Natural killer cell treated with Interleukin-12 subunit alpha and Interleukin-12 subunit beta and Interleukin-15 and Interleukin-18, amount 100 ng/mL, for 72 hours (primary cell): ENCODE data around the gene THRA. TPM values are rescaled to one million over a fixed set of nuclear protein-coding genes. Genes with fewer than 3 reads are reported as not detected.

Experiments
- ATAC-seq, 2 donors: fragments of 150-1000 bp; cut with Tn5 transposase in 1 of 2; sonication (Bioruptor Pico), chemical (Tn5 transposase) in 1 of 2; 2 replicates each; pipeline ENCODE4 v1.10.0; 2021
- DNase-seq: peaks from one replicate; pipeline ENCODE4 v3.0.0; 2022; ENCODE audit warnings: low spot score
- H3K27ac Mint-ChIP-seq, 2 donors: 1 replicate in 1 of 2; 2 replicates in 1 of 2; pipeline ENCODE4 v1.8.0; 2022; ENCODE audit warnings: mixed read lengths in 2 of 2, mild to moderate bottlenecking in 1 of 2, moderate library complexity in 1 of 2
- H3K27me3 Mint-ChIP-seq, 2 donors: 1 replicate in 1 of 2; 2 replicates in 1 of 2; pipeline ENCODE4 v1.8.0; 2022; ENCODE audit warnings: mixed read lengths in 2 of 2
- H3K36me3 Mint-ChIP-seq: one replicate; pipeline ENCODE4 v1.8.0; 2022; ENCODE audit warnings: mixed read lengths
- H3K4me1 Mint-ChIP-seq, 2 donors: 1 replicate in 1 of 2; 2 replicates in 1 of 2; pipeline ENCODE4 v1.8.0; 2022; ENCODE audit warnings: low read depth in 2 of 2, mixed read lengths in 2 of 2, mild to moderate bottlenecking in 1 of 2
- H3K4me3 Mint-ChIP-seq: one replicate; pipeline ENCODE4 v1.8.0; 2022; ENCODE audit warnings: mixed read lengths
- H3K9me3 Mint-ChIP-seq: 2 replicates; pipeline ENCODE4 v1.8.0; 2022; ENCODE audit warnings: mixed read lengths
- total RNA-seq, 2 donors: library from RNA; stranded (reverse); gene quantifications; one replicate each; pipeline ENCODE4 v1.2.3, GENCODE V29; 2022

THRA gene
- total RNA-seq, 2 donors from 2014 or later: 4.9 to 10.9 TPM

- Mint-ChIP-seq H3K4me1 (peaks cover 0 to 4% of the 10 kb centered on the region in 2 donors), H3K9me3 (no peaks in the 10 kb centered on the region), H3K27ac (no peak overlapping the region), H3K27me3 (no peaks in the 10 kb centered on the region), H3K36me3 (no peaks in the 10 kb centered on the region), H3K4me3 (no peak overlapping the region)
- DNase-seq: no peak
- ATAC-seq: no peak
Measured at GRCh38 chr17:40035162-40035559, 27.6 kb upstream of the THRA start.

GRCh38 chr17:40038882-40039513 lies 23.8 kb upstream of the THRA start:
- ATAC-seq (no peak), DNase-seq (no peak)
- Mint-ChIP-seq H3K4me3 (no peak overlapping the region), H3K9me3 (no peaks in the 10 kb centered on the region), H3K27ac (no peak overlapping the region), H3K27me3 (no peaks in the 10 kb centered on the region), H3K36me3 (peaks cover 7% of the 10 kb centered on the region), H3K4me1 (peaks cover 6 to 11% of the 10 kb centered on the region in 2 donors)

GRCh38 chr17:40041196-40041595 lies 21.6 kb upstream of the THRA start:
- no peak for DNase-seq
- Mint-ChIP-seq H3K4me1 (peaks cover 6 to 11% of the 10 kb centered on the region in 2 donors), H3K36me3 (peaks cover 7% of the 10 kb centered on the region), H3K4me3 (no peak overlapping the region), H3K9me3 (no peaks in the 10 kb centered on the region), H3K27me3 (no peaks in the 10 kb centered on the region), H3K27ac (no peak overlapping the region)
- no peak for ATAC-seq

DNA sequence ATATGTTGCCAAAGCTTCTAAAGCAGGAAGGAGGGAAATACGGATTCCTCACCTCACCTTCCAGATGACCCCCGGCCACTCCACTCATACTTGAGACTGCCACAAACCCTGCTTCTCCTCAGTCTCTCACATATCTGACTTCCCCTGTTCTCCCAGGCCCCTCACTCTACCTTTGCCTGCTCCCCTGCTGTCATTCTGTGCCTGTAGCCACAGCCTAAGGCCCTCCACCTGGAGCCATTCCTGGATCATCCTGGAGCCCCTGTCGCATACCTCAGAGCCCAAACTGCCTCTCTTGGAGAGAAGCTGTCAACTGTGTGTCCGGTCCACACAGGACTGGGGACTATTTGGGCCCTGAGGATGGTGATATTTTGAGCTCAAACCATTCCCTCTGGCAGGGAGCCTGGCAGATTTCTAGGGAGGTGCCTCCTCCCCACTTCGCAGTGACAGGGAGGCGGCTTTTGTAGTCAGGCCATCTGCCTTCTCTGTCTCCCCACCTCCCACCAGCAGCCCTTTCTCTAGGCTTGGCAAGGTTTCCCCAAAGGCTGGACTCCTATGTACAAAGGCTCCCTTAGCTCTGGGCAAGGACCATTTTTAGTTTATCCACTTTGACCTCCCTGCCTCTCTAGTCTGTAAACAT lies 6.3 kb upstream of the THRA start:
- no peaks in the 10 kb centered on the region for H3K27me3 Mint-ChIP-seq
- H3K9me3 Mint-ChIP-seq: no peaks in the 10 kb centered on the region
- H3K27ac Mint-ChIP-seq: no peak overlapping the region

GRCh38 chr17:40058186-40058784 lies 4.5 kb upstream of the THRA start:
- Mint-ChIP-seq H3K9me3 (no peaks in the 10 kb centered on the region), H3K4me3 (no peak overlapping the region), H3K27ac (no peak overlapping the region), H3K4me1 (peaks cover 18 to 29% of the 10 kb centered on the region in 2 donors), H3K27me3 (peaks cover 0 to 6% of the 10 kb centered on the region in 2 donors), H3K36me3 (no peaks in the 10 kb centered on the region)
- ATAC-seq: no peak
- DNase-seq: no peak

More for the DNA sequence above, 6.3 kb upstream of the THRA start:
- Mint-ChIP-seq H3K36me3 (no peaks in the 10 kb centered on the region), H3K4me3 (no peak overlapping the region), H3K4me1 (peaks cover 13 to 21% of the 10 kb centered on the region in 2 donors)
- DNase-seq: no peak
- no peak for ATAC-seq

DNA sequence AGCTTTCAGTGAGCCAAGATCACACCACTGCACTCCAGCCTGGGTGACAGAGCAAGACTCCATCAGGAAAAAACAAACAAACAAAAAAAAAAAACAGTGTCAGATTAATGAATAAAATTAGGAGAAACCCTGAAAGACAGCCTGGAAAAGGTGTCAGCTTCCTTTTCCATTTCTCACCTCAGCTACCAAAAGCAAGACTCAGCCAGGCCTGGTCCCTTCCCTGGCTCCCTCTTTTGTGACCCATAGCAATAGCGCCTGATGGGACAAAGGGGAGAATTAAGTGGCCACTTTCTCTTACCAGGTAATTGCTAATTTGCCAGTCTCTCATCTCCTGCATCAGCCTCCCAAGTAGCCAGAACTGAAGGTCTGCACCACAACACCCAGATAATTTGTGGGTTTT lies 3.9 kb upstream of the THRA start:
- H3K9me3 Mint-ChIP-seq: no peaks in the 10 kb centered on the region
- no peak overlapping the region for H3K4me3 Mint-ChIP-seq
- no peaks in the 10 kb centered on the region for H3K36me3 Mint-ChIP-seq
- no peak for ATAC-seq
- no peak for DNase-seq
- H3K27me3 Mint-ChIP-seq: peaks cover 0 to 6% of the 10 kb centered on the region in 2 donors
- peaks cover 20 to 30% of the 10 kb centered on the region in 2 donors for H3K4me1 Mint-ChIP-seq
- no peak overlapping the region for H3K27ac Mint-ChIP-seq

DNA sequence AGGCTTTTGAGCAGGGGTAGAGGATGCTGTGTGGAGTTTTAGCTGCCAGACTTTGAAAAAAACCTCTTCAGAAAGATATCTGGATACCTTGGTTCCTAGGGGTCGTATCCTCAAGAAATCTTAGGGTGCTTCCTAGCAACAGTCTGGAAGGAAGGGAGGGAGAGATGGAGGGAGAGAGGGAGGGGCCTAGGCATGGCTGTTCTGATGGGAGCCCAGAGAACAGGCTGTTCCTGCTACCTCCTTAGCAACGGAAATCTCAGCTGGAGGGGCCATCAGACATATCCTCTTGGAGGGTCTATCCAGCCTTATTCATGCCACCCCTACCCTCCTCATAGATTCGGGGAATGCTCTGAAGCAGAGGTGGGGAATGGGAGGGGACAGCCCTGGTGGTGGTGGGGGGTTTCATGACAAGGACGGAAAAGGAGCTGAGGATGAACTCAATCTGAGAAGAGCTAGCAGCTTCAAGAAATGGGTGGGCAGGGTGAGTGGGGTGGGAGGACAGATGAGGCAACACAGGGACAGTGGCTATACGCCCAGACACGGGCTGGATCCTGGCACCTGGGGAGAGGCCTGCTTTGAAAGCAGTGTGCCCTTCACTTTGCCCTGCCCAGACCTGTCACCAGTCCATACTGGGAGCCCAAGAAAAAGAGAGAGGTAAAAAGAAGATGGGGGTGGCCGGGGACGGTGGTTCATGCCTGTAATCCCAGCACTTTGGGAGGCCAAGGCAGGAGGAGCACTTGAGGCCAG lies 2.9 kb upstream of the THRA start:
- H3K4me1 Mint-ChIP-seq: peaks cover 24 to 31% of the 10 kb centered on the region in 2 donors
- no peaks in the 10 kb centered on the region for H3K36me3 Mint-ChIP-seq
- no peaks in the 10 kb centered on the region for H3K9me3 Mint-ChIP-seq
- no peak overlapping the region for H3K27ac Mint-ChIP-seq
- no peak overlapping the region for H3K4me3 Mint-ChIP-seq
- no peak for DNase-seq
- H3K27me3 Mint-ChIP-seq: peaks cover 0 to 6% of the 10 kb centered on the region in 2 donors
- ATAC-seq: no peak

DNA sequence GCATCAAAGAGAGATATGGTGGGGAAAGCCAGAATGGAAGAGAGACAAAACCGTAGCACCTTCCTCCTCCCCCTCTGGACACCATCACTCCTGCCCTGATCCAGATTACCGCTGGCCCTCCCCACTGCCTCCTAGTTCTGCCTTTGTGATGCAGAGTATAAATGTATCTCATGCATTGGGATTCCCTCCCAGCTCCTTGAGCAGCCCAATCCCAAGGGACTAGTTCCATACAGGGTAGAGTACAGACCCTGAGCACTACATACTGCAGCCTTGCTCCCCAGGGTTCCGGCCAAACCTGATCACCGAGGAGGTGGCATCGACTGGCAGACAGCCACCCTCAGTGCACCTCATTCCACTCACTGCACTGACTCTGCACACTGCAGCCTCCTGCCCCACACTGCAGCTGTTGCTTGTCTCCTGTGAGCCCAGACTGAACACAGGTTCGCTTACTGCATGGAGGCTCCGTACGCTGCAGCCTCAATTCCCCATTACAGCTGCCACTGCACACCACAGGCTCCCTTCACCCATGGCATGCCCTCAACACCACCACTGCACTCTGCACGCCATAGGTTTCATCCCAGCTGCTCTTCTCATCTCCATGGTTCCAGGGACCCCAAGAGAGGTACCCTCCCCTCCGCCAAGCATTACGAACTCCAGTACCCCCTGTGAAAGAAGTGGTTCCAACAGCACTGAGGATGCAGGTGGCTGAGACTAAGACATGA lies 1.7 kb upstream of the THRA start:
- no peak for DNase-seq
- H3K27me3 Mint-ChIP-seq: peaks cover 0 to 6% of the 10 kb centered on the region in 2 donors
- peak overlapping the region; percentile 91 for H3K4me3 Mint-ChIP-seq
- ATAC-seq: no peak
- peaks cover 30 to 33% of the 10 kb centered on the region in 2 donors for H3K4me1 Mint-ChIP-seq
- peak overlapping the region; percentile 47 to 92 for H3K27ac Mint-ChIP-seq
- no peaks in the 10 kb centered on the region for H3K36me3 Mint-ChIP-seq
- no peaks in the 10 kb centered on the region for H3K9me3 Mint-ChIP-seq

GRCh38 chr17:40061609-40062038 lies 1.1 kb upstream of the THRA start:
- peaks cover 0 to 6% of the 10 kb centered on the region in 2 donors for H3K27me3 Mint-ChIP-seq

DNA sequence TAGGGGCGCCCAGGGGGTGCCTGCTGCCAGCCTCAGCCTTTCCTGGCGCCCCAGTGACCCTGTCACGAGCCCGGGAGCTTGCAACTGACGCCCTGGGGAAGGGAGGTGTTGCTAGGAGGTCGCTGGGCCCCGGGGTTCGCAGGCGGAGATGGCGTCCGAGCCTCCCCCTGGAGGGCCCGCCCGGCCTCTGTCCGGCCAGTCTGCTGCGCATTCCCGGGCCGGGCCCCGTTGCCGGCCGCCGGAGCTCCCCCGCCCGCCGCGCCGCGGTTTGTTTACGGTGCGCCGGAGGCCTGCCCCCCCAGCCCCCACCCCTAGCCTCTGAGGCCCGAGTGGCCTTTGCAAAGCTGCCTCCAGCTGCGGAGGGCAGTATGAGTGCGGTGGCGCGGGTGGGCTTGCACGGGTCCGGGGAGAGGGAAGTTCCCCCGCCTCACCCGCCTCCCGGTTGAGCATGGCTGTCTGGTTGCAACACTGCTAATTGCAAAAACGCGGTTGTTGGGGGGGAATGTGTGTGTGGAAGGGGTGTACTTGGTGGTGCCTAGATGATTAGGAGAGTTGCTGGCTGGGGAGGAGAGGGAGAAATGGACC lies 514 bp downstream of the THRA start:
- DNase-seq: peak; percentile 68
- Mint-ChIP-seq H3K36me3 (no peaks in the 10 kb centered on the region), H3K4me3 (peak overlapping the region; percentile 83), H3K27me3 (peaks cover 0 to 6% of the 10 kb centered on the region in 2 donors), H3K4me1 (peaks cover 39 to 41% of the 10 kb centered on the region in 2 donors), H3K27ac (peak overlapping the region; percentile 7 to 11), H3K9me3 (no peaks in the 10 kb centered on the region)
- ATAC-seq: peak; percentile 63 to 68

More at GRCh38 chr17:40061609-40062038, 1.1 kb upstream of the THRA start:
- Mint-ChIP-seq H3K4me3 (peak overlapping the region; percentile 91), H3K27ac (peak overlapping the region; percentile 47 to 92), H3K9me3 (no peaks in the 10 kb centered on the region), H3K4me1 (peaks cover 30 to 33% of the 10 kb centered on the region in 2 donors), H3K36me3 (no peaks in the 10 kb centered on the region)
- ATAC-seq: no peak
- DNase-seq: no peak

- H3K36me3 Mint-ChIP-seq: no peaks in the 10 kb centered on the region
- H3K4me3 Mint-ChIP-seq: peak overlapping the region; percentile 83
- H3K4me1 Mint-ChIP-seq: peaks cover 46 to 48% of the 10 kb centered on the region in 2 donors
- DNase-seq: no peak
- no peaks in the 10 kb centered on the region for H3K9me3 Mint-ChIP-seq
- H3K27ac Mint-ChIP-seq: peak overlapping the region; percentile 7 to 11
- ATAC-seq: no peak
- H3K27me3 Mint-ChIP-seq: peaks cover 0 to 6% of the 10 kb centered on the region in 2 donors
Measured at GRCh38 chr17:40063901-40064531, 1.3 kb downstream of the THRA start.

DNA sequence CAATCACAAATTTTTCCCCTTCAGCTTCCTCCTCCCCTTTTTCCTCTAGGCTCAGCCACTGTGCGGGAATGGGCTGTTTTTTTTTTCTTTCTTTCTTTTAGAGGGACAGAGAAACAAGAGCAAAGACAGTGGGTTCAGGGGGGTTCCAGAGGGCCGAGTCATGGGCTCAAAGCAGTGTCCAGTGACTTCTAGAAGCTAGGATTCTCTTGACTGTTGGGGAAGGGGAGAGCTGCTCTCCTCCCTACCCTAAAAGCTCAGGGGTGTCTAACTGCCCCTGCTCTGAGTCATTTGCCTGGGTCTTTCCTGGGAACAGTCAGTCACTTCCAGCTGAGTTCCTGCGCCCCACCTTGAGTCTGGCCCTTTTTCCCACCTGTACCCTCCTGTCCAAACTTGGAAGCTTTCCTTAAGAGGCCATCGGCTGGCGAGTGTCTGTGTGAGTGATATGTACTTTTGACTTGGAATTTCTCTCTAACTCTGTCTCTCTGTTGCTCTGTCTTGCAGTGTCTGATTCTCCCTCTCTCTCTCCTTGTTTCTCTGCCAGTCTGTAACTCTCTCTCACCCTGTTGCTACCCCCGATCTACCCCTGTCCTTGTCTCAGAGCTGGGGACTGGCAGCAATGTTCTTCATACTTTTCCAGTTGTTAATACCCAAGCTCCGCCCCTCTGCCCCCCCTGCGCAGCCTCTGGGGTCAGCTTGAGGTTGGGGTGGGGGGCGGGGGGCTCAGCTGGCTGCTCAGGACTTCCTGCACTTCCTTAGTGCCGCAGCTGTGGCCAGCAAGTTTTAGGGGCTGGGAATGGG lies 2.4 kb downstream of the THRA start:
- no peaks in the 10 kb centered on the region for H3K9me3 Mint-ChIP-seq
- no peaks in the 10 kb centered on the region for H3K36me3 Mint-ChIP-seq
- DNase-seq: no peak
- peaks cover 0 to 6% of the 10 kb centered on the region in 2 donors for H3K27me3 Mint-ChIP-seq
- H3K4me3 Mint-ChIP-seq: peak overlapping the region; percentile 83
- H3K27ac Mint-ChIP-seq: peak overlapping the region; percentile 7 to 11
- ATAC-seq: no peak
- peaks cover 57 to 60% of the 10 kb centered on the region in 2 donors for H3K4me1 Mint-ChIP-seq
